ENCODE results near the gene E2F3. TPM values are rescaled to one million over a fixed set of nuclear protein-coding genes. Genes with fewer than 3 reads are reported as not detected.

E2F3 gene
- total and polyA plus RNA-seq, 8 donors: 0.58 to 11.6 (median 3.3) TPM

DNA sequence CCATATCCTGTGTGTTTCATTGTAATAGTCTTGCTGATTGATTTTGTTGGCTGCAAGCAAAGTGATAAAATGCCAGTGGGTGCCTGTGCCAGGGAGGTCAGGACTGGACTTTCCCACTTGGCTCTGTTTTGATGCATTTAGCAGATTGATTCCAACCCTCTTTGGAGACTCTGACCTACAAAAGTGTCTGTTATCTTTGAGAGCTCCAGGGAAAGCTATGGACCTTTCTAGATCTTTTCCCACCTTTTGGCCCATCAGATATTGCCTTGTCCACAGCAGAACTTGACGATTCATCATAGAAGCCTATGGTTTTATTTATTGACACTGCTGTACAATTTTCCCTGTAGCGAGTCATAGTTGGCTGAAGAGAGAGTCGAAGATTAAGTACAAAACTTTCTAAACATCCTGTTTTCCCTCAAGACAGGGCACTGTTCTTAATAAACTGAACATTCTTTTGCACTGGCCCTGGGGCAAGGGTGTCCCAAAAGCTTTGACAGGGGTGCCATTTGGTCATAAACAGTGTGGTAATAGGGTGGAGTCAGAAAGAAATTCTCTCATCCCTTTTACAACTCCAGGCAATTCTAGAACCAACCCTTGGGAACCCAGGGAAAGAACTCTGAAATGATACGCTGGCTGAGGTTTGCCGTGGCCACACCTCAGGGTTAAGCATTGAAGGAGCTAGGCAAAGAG, 53.7 kb downstream of the E2F3 start:
- H3K36me3 ChIP-seq: no peaks in the 10 kb centered on the region
- TF ChIP-seq, protein P1, sequence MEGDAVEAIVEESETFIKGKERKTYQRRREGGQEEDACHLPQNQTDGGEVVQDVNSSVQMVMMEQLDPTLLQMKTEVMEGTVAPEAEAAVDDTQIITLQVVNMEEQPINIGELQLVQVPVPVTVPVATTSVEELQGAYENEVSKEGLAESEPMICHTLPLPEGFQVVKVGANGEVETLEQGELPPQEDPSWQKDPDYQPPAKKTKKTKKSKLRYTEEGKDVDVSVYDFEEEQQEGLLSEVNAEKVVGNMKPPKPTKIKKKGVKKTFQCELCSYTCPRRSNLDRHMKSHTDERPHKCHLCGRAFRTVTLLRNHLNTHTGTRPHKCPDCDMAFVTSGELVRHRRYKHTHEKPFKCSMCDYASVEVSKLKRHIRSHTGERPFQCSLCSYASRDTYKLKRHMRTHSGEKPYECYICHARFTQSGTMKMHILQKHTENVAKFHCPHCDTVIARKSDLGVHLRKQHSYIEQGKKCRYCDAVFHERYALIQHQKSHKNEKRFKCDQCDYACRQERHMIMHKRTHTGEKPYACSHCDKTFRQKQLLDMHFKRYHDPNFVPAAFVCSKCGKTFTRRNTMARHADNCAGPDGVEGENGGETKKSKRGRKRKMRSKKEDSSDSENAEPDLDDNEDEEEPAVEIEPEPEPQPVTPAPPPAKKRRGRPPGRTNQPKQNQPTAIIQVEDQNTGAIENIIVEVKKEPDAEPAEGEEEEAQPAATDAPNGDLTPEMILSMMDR (IDR thresholded peaks at IDR 0.05): no peak
- TF ChIP-seq EP300 (IDR thresholded peaks at IDR 0.05) (no peak), POLR2AphosphoS5 (IDR thresholded peaks at IDR 0.05) (no peak), POLR2A (IDR thresholded peaks at IDR 0.05) (no peak)
- 62 to 74% (median 68%) methylated on average over 5 of the region's 5 CpGs for WGBS, 5 donors
- H3K27ac ChIP-seq: no peak overlapping the region
- H3K4me1 ChIP-seq: peaks cover 0 to 10% (median 2%) of the 10 kb centered on the region in 4 donors
- no peaks in the 10 kb centered on the region for H3K27me3 ChIP-seq
- no peak overlapping the region for H3K4me3 ChIP-seq
- no peaks in the 10 kb centered on the region for H3K9me3 ChIP-seq
- intact Hi-C loops (cut with DNase I; ENCODE audit: low total_unique reads): no loop called here
- no peak for DNase-seq

DNA sequence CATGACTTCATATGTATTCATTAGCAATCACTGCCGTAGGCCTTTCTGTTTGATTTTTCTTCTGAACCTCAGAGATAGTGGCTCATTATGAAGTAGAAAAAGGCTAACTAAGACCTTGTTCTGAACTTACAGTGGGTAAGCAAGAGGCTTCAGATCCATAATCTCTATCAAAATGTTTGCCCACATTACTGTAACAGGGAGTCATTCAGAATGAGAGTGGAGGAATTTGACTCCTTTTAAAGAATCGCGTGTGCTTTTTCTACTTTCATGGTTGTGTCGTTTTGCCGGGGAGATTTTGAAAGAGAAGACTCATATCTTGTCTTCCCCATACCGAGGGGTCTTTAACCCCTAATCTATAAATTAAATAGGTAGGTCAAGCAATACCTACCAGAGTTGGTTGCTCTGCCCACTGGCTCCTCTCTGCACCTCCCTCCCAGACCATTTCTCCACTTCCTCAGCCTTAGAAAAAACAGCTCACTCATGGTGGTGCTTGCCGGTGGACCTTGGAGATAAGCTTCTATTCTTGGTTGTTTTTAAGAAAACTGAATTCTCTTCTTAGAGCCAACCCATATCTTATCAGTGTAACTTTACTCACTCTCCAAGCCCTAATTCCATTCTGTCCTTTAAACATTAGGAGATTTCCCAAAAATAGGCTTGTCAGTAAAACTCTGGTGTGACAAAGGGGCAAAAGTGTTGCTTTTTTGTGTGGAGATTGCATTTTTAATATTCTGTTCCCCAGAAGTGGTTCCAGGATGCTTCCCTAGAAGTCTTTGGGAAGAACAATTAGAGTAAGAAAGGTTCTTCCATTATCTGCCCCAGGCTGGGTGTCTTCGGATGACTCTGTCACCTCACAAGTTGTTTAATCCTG, 56.6 kb downstream of the E2F3 start:
- peaks cover 0 to 10% (median 2%) of the 10 kb centered on the region in 4 donors for H3K4me1 ChIP-seq
- DNase-seq: peak in 1 of 2 donors; percentile 12
- TF ChIP-seq POLR2A (IDR thresholded peaks at IDR 0.05): no peak
- TF ChIP-seq POLR2AphosphoS5 (IDR thresholded peaks at IDR 0.05): no peak
- TF ChIP-seq, protein P1 (IDR thresholded peaks at IDR 0.05): no peak
- no peak for TF ChIP-seq EP300 (IDR thresholded peaks at IDR 0.05)
- H3K27me3 ChIP-seq: no peaks in the 10 kb centered on the region
- 39 to 62% (median 51%) methylated on average over 8 of the region's 8 CpGs for WGBS, 5 donors
- no peaks in the 10 kb centered on the region for H3K9me3 ChIP-seq
- H3K27ac ChIP-seq: no peak overlapping the region
- intact Hi-C loops (cut with DNase I; ENCODE audit: low total_unique reads): no loop called here
- H3K36me3 ChIP-seq: no peaks in the 10 kb centered on the region
- no peak overlapping the region for H3K4me3 ChIP-seq

DNA sequence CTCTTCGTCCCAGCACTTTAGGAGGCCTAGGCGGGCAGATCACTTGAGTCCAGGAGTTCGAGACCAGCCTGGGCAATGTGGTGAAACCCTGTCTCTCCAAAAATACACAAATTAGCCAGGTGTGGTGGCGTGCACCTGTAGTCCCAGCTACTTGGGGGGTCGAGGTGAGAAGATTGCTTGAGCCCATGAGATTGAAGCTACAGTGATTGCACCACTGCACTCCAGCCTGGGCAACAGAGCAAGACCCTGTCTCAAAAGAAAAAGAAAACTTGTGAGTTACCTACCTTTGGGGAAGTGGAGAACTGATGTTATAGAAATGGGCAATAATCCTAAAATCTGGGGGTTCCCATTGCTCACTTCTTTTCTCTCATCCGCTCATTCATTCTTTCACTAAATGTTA, 58.0 kb downstream of the E2F3 start:
- no peaks in the 10 kb centered on the region for H3K9me3 ChIP-seq
- TF ChIP-seq EP300 (IDR thresholded peaks at IDR 0.05): no peak
- TF ChIP-seq, protein P1 (IDR thresholded peaks at IDR 0.05): no peak
- WGBS, 5 donors: 91 to 98% (median 96%) methylated on average over 6 of the region's 6 CpGs
- H3K36me3 ChIP-seq: no peaks in the 10 kb centered on the region
- DNase-seq: no peak
- H3K4me1 ChIP-seq: peaks cover 0 to 10% (median 0%) of the 10 kb centered on the region in 4 donors
- no peak overlapping the region for H3K27ac ChIP-seq
- H3K27me3 ChIP-seq: no peaks in the 10 kb centered on the region
- intact Hi-C loops (cut with DNase I; ENCODE audit: low total_unique reads): no loop called here
- H3K4me3 ChIP-seq: no peak overlapping the region

DNA sequence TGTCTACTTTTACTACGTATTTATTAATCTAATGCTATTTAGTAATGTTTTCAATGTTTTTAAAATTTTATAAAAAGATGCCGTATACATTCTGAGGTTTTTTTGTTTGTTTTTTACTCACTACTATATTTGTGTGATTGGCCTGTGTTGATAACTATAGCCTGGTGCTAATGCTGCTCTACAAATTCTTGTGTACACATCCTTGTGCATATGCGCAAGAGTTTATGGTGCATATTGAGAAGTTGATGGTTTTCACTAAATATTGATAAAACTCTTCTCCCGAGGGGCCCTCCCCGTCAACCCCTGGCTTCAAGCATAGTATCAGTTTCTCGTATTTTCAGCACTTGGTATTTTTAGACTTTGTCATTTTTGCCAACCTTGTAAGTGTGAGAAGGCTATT, 59.9 kb downstream of the E2F3 start:
- no peaks in the 10 kb centered on the region for H3K27me3 ChIP-seq
- no peak for DNase-seq
- TF ChIP-seq, protein P1 (IDR thresholded peaks at IDR 0.05): no peak
- no peak for TF ChIP-seq EP300 (IDR thresholded peaks at IDR 0.05)
- no peak for TF ChIP-seq POLR2AphosphoS5 (IDR thresholded peaks at IDR 0.05)
- TF ChIP-seq POLR2A (IDR thresholded peaks at IDR 0.05): no peak
- no peaks in the 10 kb centered on the region for H3K4me1 ChIP-seq
- H3K36me3 ChIP-seq: no peaks in the 10 kb centered on the region
- intact Hi-C loops (cut with DNase I; ENCODE audit: low total_unique reads): no loop called here
- 78 to 87% (median 79%) methylated on average over 6 of the region's 6 CpGs for WGBS, 5 donors
- H3K27ac ChIP-seq: no peak overlapping the region
- H3K4me3 ChIP-seq: no peak overlapping the region
- no peaks in the 10 kb centered on the region for H3K9me3 ChIP-seq

All from stomach (tissue), 9 donors.